ENCODE results near the gene TMEM212.

- TF ChIP-seq, protein P1, sequence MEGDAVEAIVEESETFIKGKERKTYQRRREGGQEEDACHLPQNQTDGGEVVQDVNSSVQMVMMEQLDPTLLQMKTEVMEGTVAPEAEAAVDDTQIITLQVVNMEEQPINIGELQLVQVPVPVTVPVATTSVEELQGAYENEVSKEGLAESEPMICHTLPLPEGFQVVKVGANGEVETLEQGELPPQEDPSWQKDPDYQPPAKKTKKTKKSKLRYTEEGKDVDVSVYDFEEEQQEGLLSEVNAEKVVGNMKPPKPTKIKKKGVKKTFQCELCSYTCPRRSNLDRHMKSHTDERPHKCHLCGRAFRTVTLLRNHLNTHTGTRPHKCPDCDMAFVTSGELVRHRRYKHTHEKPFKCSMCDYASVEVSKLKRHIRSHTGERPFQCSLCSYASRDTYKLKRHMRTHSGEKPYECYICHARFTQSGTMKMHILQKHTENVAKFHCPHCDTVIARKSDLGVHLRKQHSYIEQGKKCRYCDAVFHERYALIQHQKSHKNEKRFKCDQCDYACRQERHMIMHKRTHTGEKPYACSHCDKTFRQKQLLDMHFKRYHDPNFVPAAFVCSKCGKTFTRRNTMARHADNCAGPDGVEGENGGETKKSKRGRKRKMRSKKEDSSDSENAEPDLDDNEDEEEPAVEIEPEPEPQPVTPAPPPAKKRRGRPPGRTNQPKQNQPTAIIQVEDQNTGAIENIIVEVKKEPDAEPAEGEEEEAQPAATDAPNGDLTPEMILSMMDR (IDR thresholded peaks at IDR 0.05): no peak
- TF ChIP-seq EZH2 (IDR thresholded peaks at IDR 0.05): no peak
Observed at GRCh38 chr3:171821778-171822358, 21.3 kb upstream of the TMEM212 start.

Measured in neural progenitor cell (in vitro differentiated cells).